ENCODE measurements around the gene ELANE.

ELANE gene

GRCh38 chr19:870963-871401, 18.9 kb downstream of the ELANE start:
- no peak for TF ChIP-seq GATA3 (IDR thresholded peaks at IDR 0.05; ENCODE audit: low read depth, low read length)
- TF ChIP-seq GATA2 (IDR thresholded peaks at IDR 0.05; ENCODE audit: low read depth, low read length), result no peak

DNA sequence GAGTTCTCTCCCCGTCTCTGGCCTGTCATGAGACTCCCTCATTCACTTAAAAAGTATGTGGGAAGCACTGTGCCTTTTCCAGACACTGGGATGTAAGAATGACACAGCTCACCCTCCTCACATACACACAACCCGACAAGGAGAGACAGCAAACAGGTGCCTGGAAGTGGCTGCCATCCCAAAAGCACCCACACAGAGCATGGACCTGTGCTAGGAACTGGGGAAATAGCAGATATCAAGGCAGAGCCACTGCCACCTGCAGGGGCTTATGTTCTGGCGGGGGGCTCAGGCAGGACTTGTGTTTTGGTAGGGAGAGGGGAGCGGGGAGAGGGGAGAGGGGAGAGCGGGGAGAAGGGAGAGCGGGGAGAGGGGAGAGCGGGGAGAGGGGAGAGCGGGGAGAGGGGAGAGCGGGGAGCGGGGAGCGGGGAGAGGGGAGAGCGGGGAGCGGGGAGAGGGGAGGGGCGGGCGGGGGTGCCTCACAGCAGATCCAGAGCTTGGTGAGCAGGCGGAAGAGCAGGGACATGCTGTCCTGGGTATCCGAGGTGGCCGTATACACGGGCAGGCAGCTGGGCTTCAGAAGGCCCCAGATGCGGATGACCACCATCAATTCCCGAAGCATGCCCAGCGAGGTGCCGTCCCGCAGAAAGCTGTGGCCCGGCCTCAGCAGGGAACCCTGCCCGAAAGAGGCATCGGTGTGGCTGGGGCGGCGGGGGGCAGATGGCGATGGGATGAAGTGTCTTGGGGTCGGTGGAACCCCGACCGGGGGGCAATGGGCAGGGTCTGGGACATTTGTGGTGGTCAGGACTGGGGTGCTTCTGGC, 19.6 kb downstream of the ELANE start:
- TF ChIP-seq GATA2 (IDR thresholded peaks at IDR 0.05; ENCODE audit: low read depth, low read length), result no peak
- TF ChIP-seq GATA3 (IDR thresholded peaks at IDR 0.05; ENCODE audit: low read depth, low read length), result no peak

- no peak for TF ChIP-seq GATA3 (IDR thresholded peaks at IDR 0.05; ENCODE audit: low read depth, low read length)
- TF ChIP-seq GATA2 (IDR thresholded peaks at IDR 0.05; ENCODE audit: low read depth, low read length), result no peak
Measured at GRCh38 chr19:872266-872951, 20.3 kb downstream of the ELANE start.

GRCh38 chr19:873084-873483, 21.0 kb downstream of the ELANE start:
- no peak for TF ChIP-seq GATA2 (IDR thresholded peaks at IDR 0.05; ENCODE audit: low read depth, low read length)
- no peak for TF ChIP-seq GATA3 (IDR thresholded peaks at IDR 0.05; ENCODE audit: low read depth, low read length)

DNA sequence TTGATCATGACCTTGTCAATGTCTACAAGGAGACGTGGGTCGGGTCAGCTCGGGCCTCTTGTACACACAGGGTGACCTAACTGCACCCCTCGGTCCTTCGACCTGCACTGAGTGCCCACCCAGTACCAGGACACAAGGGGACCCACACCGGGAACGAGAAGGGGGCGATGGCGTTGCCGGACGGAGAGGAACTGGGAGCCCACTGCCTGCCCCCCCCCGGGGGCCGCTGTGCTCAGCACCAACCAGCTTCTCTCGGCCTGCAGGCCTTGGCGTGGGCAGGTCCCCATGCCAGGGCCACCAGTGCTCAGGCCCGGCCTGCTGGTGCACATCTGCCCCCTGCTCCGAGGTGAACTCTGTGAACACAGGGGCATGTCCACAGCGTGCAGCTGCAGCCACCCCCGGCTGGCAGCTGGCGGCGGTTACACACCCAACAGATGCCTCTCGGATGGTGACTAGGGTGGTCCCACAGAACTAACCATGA, 21.5 kb downstream of the ELANE start:
- TF ChIP-seq GATA3 (IDR thresholded peaks at IDR 0.05; ENCODE audit: low read depth, low read length) (no peak), GATA2 (IDR thresholded peaks at IDR 0.05; ENCODE audit: low read depth, low read length) (no peak)

- TF ChIP-seq GATA3 (IDR thresholded peaks at IDR 0.05; ENCODE audit: low read depth, low read length) (no peak), GATA2 (IDR thresholded peaks at IDR 0.05; ENCODE audit: low read depth, low read length) (no peak)
Measured at GRCh38 chr19:875265-875879, 23.3 kb downstream of the ELANE start.

DNA sequence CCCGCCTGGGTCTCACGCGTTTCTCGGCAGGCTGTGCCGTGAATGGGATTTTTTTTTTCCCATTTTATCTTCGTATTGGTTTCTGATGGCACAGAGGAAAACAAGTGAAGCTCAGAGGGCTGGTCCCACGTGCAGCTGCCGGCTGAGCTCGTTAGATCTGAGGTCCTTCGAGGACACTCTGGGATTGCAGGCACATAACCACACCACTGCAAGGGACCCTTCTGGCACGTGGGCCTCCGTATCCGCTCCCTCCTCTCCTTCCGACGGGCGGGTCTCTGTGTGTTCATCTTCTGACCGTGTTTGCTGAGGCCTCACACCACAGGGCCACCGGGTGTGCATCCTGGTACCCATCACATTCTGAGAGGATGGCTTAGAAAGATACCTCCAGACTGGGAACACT, 24.0 kb downstream of the ELANE start:
- TF ChIP-seq GATA2 (IDR thresholded peaks at IDR 0.05; ENCODE audit: low read depth, low read length) (no peak), GATA3 (IDR thresholded peaks at IDR 0.05; ENCODE audit: low read depth, low read length) (no peak)

DNA sequence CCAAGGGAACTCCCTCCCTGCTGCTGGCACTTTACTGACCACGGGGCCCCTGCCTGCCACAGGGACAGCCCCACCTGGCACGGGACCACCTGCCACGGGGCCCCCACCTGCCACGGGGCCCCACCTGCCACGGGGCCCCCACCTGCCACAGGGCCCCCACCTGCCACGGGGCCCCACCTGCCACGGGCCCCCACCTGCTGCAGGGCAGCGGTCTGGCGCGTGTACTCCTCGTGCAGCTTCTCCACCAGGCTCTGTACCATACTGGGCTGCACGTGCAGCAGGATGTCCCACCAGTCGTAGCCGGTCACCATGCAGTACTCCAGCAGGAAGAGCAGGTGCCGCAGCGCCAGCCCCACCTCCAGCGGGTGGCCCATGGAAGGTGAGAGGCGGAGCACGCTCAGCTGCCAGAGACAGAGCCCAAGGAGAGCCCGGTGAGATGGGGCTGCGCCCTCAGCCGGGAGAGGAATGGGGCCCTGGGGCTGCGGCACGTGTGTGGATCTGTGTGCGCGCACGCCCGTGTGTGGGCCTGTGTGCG, 24.7 kb downstream of the ELANE start:
- TF ChIP-seq GATA3 (IDR thresholded peaks at IDR 0.05; ENCODE audit: low read depth, low read length) (no peak), GATA2 (IDR thresholded peaks at IDR 0.05; ENCODE audit: low read depth, low read length) (no peak)

- TF ChIP-seq GATA3 (IDR thresholded peaks at IDR 0.05; ENCODE audit: low read depth, low read length) (no peak), GATA2 (IDR thresholded peaks at IDR 0.05; ENCODE audit: low read depth, low read length) (no peak)
Measured at GRCh38 chr19:879711-880438, 27.8 kb downstream of the ELANE start.

- TF ChIP-seq GATA3 (IDR thresholded peaks at IDR 0.05; ENCODE audit: low read depth, low read length), result no peak
- no peak for TF ChIP-seq GATA2 (IDR thresholded peaks at IDR 0.05; ENCODE audit: low read depth, low read length)
Measured at GRCh38 chr19:881385-882071, 29.4 kb downstream of the ELANE start.

- TF ChIP-seq GATA2 (IDR thresholded peaks at IDR 0.05; ENCODE audit: low read depth, low read length), result no peak
- no peak for TF ChIP-seq GATA3 (IDR thresholded peaks at IDR 0.05; ENCODE audit: low read depth, low read length)
Measured at GRCh38 chr19:882871-883497, 30.9 kb downstream of the ELANE start.

- TF ChIP-seq GATA3 (IDR thresholded peaks at IDR 0.05; ENCODE audit: low read depth, low read length), result no peak
- no peak for TF ChIP-seq GATA2 (IDR thresholded peaks at IDR 0.05; ENCODE audit: low read depth, low read length)
Measured at GRCh38 chr19:883661-884211, 31.6 kb downstream of the ELANE start.
